Ovary (tissue), 3 donors: ENCODE measurements around the gene TMEM45A.

Experiments
- CTCF ChIP-seq, 3 donors: fragments of 450-650 bp in 2 of 3; fragments of 200-600 bp in 1 of 3; IDR thresholded peaks; one replicate each; pipeline versions ENCODE4 v1.5.1 to v1.8.0; 2016 to 2022; ENCODE audit warnings: antibody characterized with exemption in 3 of 3, mild to moderate bottlenecking in 1 of 3
- POLR2A ChIP-seq: fragments of 450-650 bp; IDR thresholded peaks from one replicate; pipeline ENCODE4 v1.6.1; 2017; ENCODE audit warnings: antibody characterized with exemption, mild to moderate bottlenecking, moderate library complexity
- donor health status: DM: no; HTN: no; CAD: no.

GRCh38 chr3:100458814-100459213 is 33.6 kb upstream of the TMEM45A start:
- TF ChIP-seq CTCF (IDR thresholded peaks at IDR 0.05) (no peak), POLR2A (no peak)
